ENCODE data around the gene OR56A3.
"Not testable (repeated sequence)": the region's sequence is repeated elsewhere in the genome, so short reads cannot be mapped to it uniquely, and the experiment has no call there.

DNA sequence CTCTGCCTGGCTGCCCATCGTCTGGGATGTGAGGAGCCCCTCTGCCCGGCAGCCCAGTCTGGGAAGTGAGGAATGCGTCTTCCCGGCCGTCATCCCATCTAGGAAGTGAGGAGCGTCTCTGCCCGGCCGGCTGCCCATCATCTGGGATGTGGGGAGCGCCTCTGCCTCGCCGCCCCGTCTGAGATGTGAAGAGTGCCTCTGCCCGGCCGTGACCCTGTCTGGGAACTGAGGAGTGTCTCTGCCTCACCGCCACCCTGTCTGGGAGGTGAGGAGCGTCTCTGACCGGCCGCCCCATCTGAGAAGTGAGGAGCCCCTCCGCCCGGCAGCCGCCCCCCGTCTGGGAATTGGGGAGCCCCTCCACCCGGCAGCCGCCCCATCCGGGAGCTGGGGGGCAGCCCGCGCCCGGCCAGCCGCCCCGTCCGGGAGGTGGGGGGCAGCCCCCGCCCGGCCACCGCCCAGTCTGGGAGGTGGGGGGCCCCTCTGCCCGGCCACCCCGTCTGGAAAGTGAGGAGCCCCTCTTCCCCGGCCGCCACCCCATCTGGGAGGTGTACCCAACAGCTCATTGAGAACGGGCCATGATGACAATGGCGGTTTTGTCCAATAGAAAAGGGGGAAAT, 18.8 kb downstream of the OR56A3 start:
- not testable (repeated sequence) for TF ChIP-seq EZH2 (IDR thresholded peaks at IDR 0.05; ENCODE audit: low read length, unreplicated experiment); CTCF (conservative IDR thresholded peaks at IDR 0.05; ENCODE audit: low read depth, low read length)
